GM18867 (cell line): ENCODE measurements around the gene KCNN2.

Experiments
- ATAC-seq: cut with Tn5 transposase; IDR thresholded peaks from one replicate; pipeline ENCODE4 v1.9.1; 2021; ENCODE audit warnings: mild to moderate bottlenecking, moderate library complexity; ENCODE audit not compliant: unreplicated experiment

The KCNN2 gene

GRCh38 chr5:114477816-114478334 lies 116.0 kb downstream of the KCNN2 start:
- ATAC-seq: no peak

- ATAC-seq: no peak
Measured at GRCh38 chr5:114500756-114501155, 138.9 kb downstream of the KCNN2 start.

GRCh38 chr5:114504560-114504959 lies 142.7 kb downstream of the KCNN2 start:
- no peak for ATAC-seq

GRCh38 chr5:114524221-114524620 lies 162.4 kb downstream of the KCNN2 start:
- no peak for ATAC-seq

- no peak for ATAC-seq
Measured at GRCh38 chr5:114544561-114544960, 182.7 kb downstream of the KCNN2 start.
